ENCODE data around the gene PPP6R1. TPM values are rescaled to one million over a fixed set of nuclear protein-coding genes. Genes with fewer than 3 reads are reported as not detected.
A peak's percentile ranks its signal among the peaks of the same experiment; 100 is the strongest.

The PPP6R1 gene
- total RNA-seq, 4 donors from 2014 or later, result 32.6 to 79.4 (median 34.0) TPM

DNA sequence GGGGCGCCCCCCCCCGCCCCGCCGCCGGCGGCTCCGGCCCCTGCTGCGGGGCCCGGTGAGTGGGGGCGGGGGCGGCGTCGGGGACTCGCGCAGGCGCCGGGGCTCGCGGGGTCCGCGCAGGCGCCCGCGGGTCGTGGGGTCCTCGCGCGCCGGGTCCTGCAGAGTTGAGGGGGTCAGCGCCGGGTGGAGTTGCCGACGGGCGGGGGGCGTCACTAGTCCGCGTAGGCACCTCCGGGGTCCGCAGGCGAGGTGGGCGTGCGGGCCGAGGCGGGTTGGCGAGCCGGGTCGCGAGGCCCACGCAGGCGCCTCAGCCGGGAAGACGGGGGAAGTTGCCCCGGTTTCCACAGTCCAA is 365 bp downstream of the PPP6R1 start:
- peaks cover 0 to 54% (median 37%) of the 10 kb centered on the region in 3 donors for H3K4me1 ChIP-seq
- peaks cover 0 to 8% of the 10 kb centered on the region in 2 donors for H3K36me3 ChIP-seq
- no peaks in the 10 kb centered on the region for H3K27me3 ChIP-seq
- H3K4me3 ChIP-seq, result peak overlapping the region; percentile 87 to 96
- H3K27ac ChIP-seq, result peak overlapping the region; percentile 60 to 94 (median 91)
- no peaks in the 10 kb centered on the region for H3K9me3 ChIP-seq
- TF ChIP-seq, protein P1, sequence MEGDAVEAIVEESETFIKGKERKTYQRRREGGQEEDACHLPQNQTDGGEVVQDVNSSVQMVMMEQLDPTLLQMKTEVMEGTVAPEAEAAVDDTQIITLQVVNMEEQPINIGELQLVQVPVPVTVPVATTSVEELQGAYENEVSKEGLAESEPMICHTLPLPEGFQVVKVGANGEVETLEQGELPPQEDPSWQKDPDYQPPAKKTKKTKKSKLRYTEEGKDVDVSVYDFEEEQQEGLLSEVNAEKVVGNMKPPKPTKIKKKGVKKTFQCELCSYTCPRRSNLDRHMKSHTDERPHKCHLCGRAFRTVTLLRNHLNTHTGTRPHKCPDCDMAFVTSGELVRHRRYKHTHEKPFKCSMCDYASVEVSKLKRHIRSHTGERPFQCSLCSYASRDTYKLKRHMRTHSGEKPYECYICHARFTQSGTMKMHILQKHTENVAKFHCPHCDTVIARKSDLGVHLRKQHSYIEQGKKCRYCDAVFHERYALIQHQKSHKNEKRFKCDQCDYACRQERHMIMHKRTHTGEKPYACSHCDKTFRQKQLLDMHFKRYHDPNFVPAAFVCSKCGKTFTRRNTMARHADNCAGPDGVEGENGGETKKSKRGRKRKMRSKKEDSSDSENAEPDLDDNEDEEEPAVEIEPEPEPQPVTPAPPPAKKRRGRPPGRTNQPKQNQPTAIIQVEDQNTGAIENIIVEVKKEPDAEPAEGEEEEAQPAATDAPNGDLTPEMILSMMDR (IDR thresholded peaks at IDR 0.05), result no peak
- TF ChIP-seq EP300 (IDR thresholded peaks at IDR 0.05) (no peak), POLR2A (IDR thresholded peaks at IDR 0.05) (no peak), POLR2AphosphoS5 (IDR thresholded peaks at IDR 0.05) (no peak)
- whole genome bisulfite sequencing, 2 donors (ENCODE audit: low coverage in 1 of 2), result no CpG with 5 or more reads among the region's 53 CpGs
- ATAC-seq, result peak; percentile 11

DNA sequence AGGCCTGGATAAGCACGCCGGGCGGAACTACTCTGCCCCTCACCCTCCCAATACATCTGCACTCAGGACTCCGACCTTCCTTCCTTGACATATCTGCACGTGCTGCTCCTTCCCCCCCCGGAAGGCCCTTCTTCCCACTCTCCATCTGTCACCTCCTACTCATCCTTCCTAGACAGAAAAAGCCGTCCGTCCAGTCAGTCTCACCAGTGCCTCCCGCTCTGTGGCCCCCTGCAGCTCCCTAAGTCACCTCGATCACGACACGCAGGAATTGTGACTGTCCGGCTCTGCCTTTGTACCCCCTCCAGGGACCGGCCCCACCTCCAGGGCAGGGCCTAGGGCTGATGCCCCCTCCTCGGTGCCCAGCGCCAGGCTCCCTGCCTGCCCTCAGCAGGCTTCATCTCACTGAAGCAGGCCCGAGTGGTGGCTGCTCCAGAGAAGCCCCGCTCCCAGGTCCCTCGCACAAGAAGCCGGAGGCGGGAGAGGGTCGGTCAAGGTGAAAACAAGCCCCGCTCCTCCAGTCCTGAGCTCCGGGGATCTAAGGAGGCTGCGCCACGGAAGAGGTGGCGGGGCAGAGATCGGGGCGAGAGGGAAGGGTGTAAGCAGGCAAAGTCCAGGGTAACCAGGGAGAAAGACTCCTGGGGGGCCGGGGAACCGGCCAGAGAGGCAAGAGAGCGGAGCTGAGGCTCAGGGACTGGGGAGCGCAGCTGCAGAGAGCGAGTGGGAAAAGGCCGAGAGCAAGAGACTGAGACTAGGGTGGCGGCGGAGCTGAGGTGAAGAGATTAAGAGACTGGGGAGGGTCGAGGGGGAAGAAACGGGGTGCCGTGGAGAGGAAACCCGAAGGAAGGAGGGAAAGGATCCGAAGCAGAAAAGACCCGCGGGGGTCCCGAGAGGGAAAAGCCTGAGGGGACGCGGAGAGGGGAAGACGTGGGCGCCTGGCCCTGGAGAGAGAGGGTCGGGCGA is 1.1 kb downstream of the PPP6R1 start:
- H3K36me3 ChIP-seq, result peaks cover 0 to 14% of the 10 kb centered on the region in 2 donors
- TF ChIP-seq EP300 (IDR thresholded peaks at IDR 0.05) (no peak), POLR2A (IDR thresholded peaks at IDR 0.05) (no peak), POLR2AphosphoS5 (IDR thresholded peaks at IDR 0.05) (no peak)
- TF ChIP-seq, protein P1 (IDR thresholded peaks at IDR 0.05), result no peak
- peak overlapping the region in 3 of 4 donors; percentile 89 to 94 (median 93) for H3K27ac ChIP-seq
- H3K27me3 ChIP-seq, result no peaks in the 10 kb centered on the region
- peak overlapping the region; percentile 87 to 96 for H3K4me3 ChIP-seq
- H3K4me1 ChIP-seq, result peaks cover 0 to 61% (median 39%) of the 10 kb centered on the region in 3 donors
- WGBS, 2 donors (ENCODE audit: low coverage in 1 of 2), result 2 to 3% methylated on average over 20 to 36 of the region's 51 CpGs
- no peak for ATAC-seq
- H3K9me3 ChIP-seq, result no peaks in the 10 kb centered on the region

DNA sequence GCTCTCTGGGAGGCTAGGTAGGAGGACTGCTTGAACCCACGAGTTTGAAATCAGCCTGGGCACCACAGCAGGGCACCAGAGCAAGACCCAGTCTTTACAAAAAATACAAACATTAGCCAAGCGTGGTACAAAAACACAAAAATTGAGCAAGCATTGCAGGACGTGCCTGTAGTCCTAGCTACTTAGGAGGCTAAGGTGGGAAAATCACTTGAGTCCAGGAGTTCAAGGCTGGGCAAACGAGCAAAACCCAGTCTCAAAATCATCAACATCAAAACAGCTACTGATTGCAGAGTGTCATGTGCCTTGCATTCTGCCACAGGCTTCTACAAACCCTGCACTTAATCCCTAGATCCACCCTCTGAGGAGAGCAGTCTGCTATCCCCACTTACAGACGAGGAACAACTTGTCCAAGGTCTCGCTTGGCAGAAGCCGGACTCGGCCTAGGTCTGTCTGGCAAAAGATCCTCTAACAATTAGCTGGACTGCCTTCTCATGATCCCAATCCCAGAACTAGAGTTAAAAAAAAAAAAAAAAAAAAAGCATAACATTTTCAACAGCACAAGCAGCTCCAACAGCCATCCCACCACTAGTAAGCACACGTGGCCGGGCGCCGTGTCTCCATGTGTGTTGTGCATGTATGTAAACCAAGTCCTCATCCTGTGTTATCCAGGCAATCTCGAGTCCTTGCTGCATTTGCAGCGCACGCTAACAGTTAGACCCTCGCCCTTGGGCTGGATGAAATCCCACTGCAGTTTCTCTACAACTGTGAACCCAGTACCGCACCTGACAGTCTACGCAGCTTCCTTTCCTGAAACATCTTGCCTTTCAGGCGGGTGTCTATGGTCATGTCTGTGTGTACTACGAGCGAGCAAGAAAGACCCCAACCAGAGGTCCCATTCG is 2.0 kb downstream of the PPP6R1 start:
- Histone ChIP-seq H3K4me1 (peaks cover 0 to 69% (median 40%) of the 10 kb centered on the region in 3 donors), H3K27ac (peak overlapping the region in 1 of 4 donors; percentile 89), H3K4me3 (peak overlapping the region; percentile 87 to 96), H3K27me3 (no peaks in the 10 kb centered on the region), H3K36me3 (peaks cover 0 to 5% of the 10 kb centered on the region in 2 donors), H3K9me3 (no peaks in the 10 kb centered on the region)
- no peak for TF ChIP-seq POLR2AphosphoS5 (IDR thresholded peaks at IDR 0.05)
- no peak for TF ChIP-seq EP300 (IDR thresholded peaks at IDR 0.05)
- TF ChIP-seq, protein P1 (IDR thresholded peaks at IDR 0.05), result no peak
- 39 to 54% methylated on average over 12 to 21 of the region's 22 CpGs for WGBS, 2 donors (ENCODE audit: low coverage in 1 of 2)
- no peak for ATAC-seq

DNA sequence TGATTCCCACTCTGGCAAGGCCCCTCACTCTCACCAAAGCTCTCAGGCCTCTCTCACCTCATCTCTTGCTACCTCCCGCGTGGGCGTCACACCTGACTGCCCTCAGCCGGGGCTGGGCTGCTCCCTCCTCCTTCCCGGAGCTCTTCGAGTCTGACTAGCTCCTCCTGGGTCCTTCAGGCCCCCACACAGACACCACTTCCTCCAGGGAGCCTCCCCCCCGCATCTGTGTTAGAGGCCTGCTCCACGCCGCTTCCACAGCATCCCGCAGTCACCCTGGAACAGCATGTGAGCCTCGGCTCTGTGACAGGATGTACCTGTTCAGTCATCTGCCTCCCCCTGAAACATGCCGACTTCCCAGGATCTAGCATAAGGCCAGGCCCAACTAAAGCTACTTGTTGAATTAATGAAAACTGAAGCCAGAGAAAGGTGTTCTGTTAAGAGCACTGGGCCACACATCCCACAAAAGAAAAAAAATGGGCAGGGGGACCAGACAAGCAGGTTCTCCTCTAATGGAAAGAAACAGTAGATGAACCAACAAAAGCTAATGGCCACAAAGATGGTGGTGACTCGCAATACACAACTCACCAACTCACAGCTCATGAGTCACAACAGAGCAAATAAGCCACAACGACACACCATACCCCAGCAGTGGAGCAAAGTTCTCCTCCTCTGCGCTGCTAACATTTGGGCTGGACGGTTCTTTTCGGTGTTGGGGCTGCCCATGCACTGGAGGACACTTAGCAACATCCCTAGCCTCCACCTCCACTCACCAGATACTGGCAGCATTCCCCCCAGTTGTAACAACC is 3.0 kb downstream of the PPP6R1 start:
- Histone ChIP-seq H3K36me3 (peaks cover 0 to 5% of the 10 kb centered on the region in 2 donors), H3K4me3 (peak overlapping the region in 1 of 2 donors; percentile 6), H3K4me1 (peaks cover 0 to 79% (median 40%) of the 10 kb centered on the region in 3 donors), H3K27me3 (no peaks in the 10 kb centered on the region), H3K27ac (no peak overlapping the region), H3K9me3 (no peaks in the 10 kb centered on the region)
- TF ChIP-seq, protein P1 (IDR thresholded peaks at IDR 0.05), result no peak
- TF ChIP-seq EP300 (IDR thresholded peaks at IDR 0.05) (no peak), POLR2AphosphoS5 (IDR thresholded peaks at IDR 0.05) (no peak), POLR2A (IDR thresholded peaks at IDR 0.05) (no peak)
- 37 to 79% methylated on average over 4 to 7 of the region's 17 CpGs for WGBS, 2 donors (ENCODE audit: low coverage in 1 of 2)
- ATAC-seq, result no peak

Measured in gastroesophageal sphincter (tissue), 4 donors.